Measurements from ENCODE around the gene OR1E2. TPM values are rescaled to one million over a fixed set of nuclear protein-coding genes. Genes with fewer than 3 reads are reported as not detected.

The OR1E2 gene
- total RNA-seq (2022; extraction: Qiagen RNA extraction; ENCODE audit: low read depth): not detected in 5 replicates

GRCh38 chr17:3433741-3434140 lies at the start of gene OR1E2:
Gene OR1E2, minus strand, starts transcription at chr17:3433841. Its CDS starts 0 bp downstream, at chr17:3433841.

GRCh38 chr17:3475812-3476610 lies 42.4 kb upstream of the OR1E2 start, which contains the start of gene ASPA:
Gene ASPA, plus strand, starts transcription at chr17:3475997. Its CDS starts 163 bp downstream, at chr17:3476160.

GRCh38 chr17:3471599-3471998 lies 38.0 kb upstream of the OR1E2 start, which contains the start of gene SPATA22:
Gene SPATA22, minus strand, starts transcription at chr17:3471819. Its CDS starts 2,494 bp downstream, at chr17:3469325.

GRCh38 chr17:3411070-3411469 lies 22.6 kb downstream of the OR1E2 start, which contains the start of gene OR3A3:
Gene OR3A3, plus strand, starts transcription at chr17:3411370.

GRCh38 chr17:3398310-3398709 lies 35.3 kb downstream of the OR1E2 start, which contains the start of gene OR1E1:
Gene OR1E1, minus strand, starts transcription at chr17:3398410. Its CDS starts 0 bp downstream, at chr17:3398410.

GRCh38 chr17:3385869-3386816 lies 47.5 kb downstream of the OR1E2 start, which contains the start of gene OR3A2:
Gene OR3A2, minus strand, starts transcription at chr17:3386308.

Other genes with a start within 250 kb of the OR1E2 start
- not detected in 5 replicates for gene OR1A2, start 236.3 kb downstream of the OR1E2 start, total RNA-seq (2022; extraction: Qiagen RNA extraction; ENCODE audit: low read depth)
- gene OR1A1, start 226.2 kb downstream of the OR1E2 start, total RNA-seq (2022; extraction: Qiagen RNA extraction; ENCODE audit: low read depth): not detected in 5 replicates
- not detected in 5 replicates for gene OR3A1, start 135.5 kb downstream of the OR1E2 start, total RNA-seq (2022; extraction: Qiagen RNA extraction; ENCODE audit: low read depth)
- not detected in 5 replicates for gene OR3A2, start 47.5 kb downstream of the OR1E2 start, total RNA-seq (2022; extraction: Qiagen RNA extraction; ENCODE audit: low read depth)
- gene OR1E1, start 35.4 kb downstream of the OR1E2 start, total RNA-seq (2022; extraction: Qiagen RNA extraction; ENCODE audit: low read depth): not detected in 5 replicates
- not detected in 5 replicates for gene OR3A3, start 22.5 kb downstream of the OR1E2 start, total RNA-seq (2022; extraction: Qiagen RNA extraction; ENCODE audit: low read depth)
- gene SPATA22, start 38.0 kb upstream of the OR1E2 start, total RNA-seq (2022; extraction: Qiagen RNA extraction; ENCODE audit: low read depth): not detected in 5 replicates
- gene ASPA, start 42.2 kb upstream of the OR1E2 start, total RNA-seq (2022; extraction: Qiagen RNA extraction; ENCODE audit: low read depth): not detected in 5 replicates
- 0.22 to 0.34 TPM (median 0.31 TPM) in 5 replicates for gene TRPV3, start 124.0 kb upstream of the OR1E2 start, total RNA-seq (2022; extraction: Qiagen RNA extraction; ENCODE audit: low read depth)
- gene TRPV1, start 175.6 kb upstream of the OR1E2 start, total RNA-seq (2022; extraction: Qiagen RNA extraction; ENCODE audit: low read depth): 3.0 to 5.1 TPM (median 4.1 TPM) in 5 replicates
- 12.0 to 16.6 TPM (median 15.1 TPM) in 5 replicates for gene SHPK, start 202.4 kb upstream of the OR1E2 start, total RNA-seq (2022; extraction: Qiagen RNA extraction; ENCODE audit: low read depth)
- 12.9 to 15.3 TPM (median 13.3 TPM) in 5 replicates for gene CTNS, start 202.9 kb upstream of the OR1E2 start, total RNA-seq (2022; extraction: Qiagen RNA extraction; ENCODE audit: low read depth)
- 272 to 346 TPM (median 308 TPM) in 5 replicates for gene TAX1BP3, start 234.7 kb upstream of the OR1E2 start, total RNA-seq (2022; extraction: Qiagen RNA extraction; ENCODE audit: low read depth)
- 113 to 164 TPM (median 164 TPM) in 5 replicates for gene EMC6, start 235.0 kb upstream of the OR1E2 start, total RNA-seq (2022; extraction: Qiagen RNA extraction; ENCODE audit: low read depth)